HepG2 (cell line): ENCODE results near the gene GCHFR. TPM values are rescaled to one million over a fixed set of nuclear protein-coding genes. Genes with fewer than 3 reads are reported as not detected.

Experiments
- ARID5B ChIP-seq: IDR thresholded peaks from 2 replicates; pipeline ENCODE4 v1.4.0; 2020; ENCODE audit warnings: mild to moderate bottlenecking, missing genetic modification reagents
- GATAD2A ChIP-seq: IDR thresholded peaks from 2 replicates; pipeline ENCODE4 v1.6.1; 2016
- GMEB1 ChIP-seq: sonication (generic); formaldehyde crosslinking; IDR thresholded peaks from 2 replicates; pipeline ENCODE4 v1.5.1; 2020; ENCODE audit warnings: missing genetic modification reagents, mild to moderate bottlenecking, borderline replicate concordance
- HNRNPL ChIP-seq: fragments of 200-400 bp; formaldehyde crosslinking; IDR thresholded peaks from 2 replicates; pipeline ENCODE4 v1.6.1; 2017; ENCODE audit warnings: mild to moderate bottlenecking, low read depth, low read length
- NR2C2 ChIP-seq: sonication (generic); formaldehyde crosslinking; IDR thresholded peaks from 2 replicates; pipeline ENCODE4 v1.4.0; 2020; ENCODE audit warnings: missing genetic modification reagents, mild to moderate bottlenecking, moderate library complexity, borderline replicate concordance
- NRL ChIP-seq: sonication (generic); formaldehyde crosslinking; IDR thresholded peaks from 2 replicates; pipeline ENCODE4 v1.5.0; 2020; ENCODE audit warnings: missing genetic modification reagents, mild to moderate bottlenecking, moderate library complexity, borderline replicate concordance
- PAXIP1 ChIP-seq: sonication (generic); formaldehyde crosslinking; conservative IDR thresholded peaks from 2 replicates; pipeline ENCODE4 v1.4.0; 2020; ENCODE audit warnings: mild to moderate bottlenecking, missing genetic modification reagents, moderate library complexity
- TBX2 ChIP-seq: sonication (generic); formaldehyde crosslinking; IDR thresholded peaks from 2 replicates; pipeline ENCODE4 v1.5.0; 2020; ENCODE audit warnings: missing genetic modification reagents, mild to moderate bottlenecking, borderline replicate concordance
- ZFX ChIP-seq: sonication (generic); formaldehyde crosslinking; IDR thresholded peaks from 2 replicates; pipeline ENCODE4 v1.4.0; 2020; ENCODE audit warnings: mild to moderate bottlenecking, low read depth, missing genetic modification reagents, moderate library complexity
- ZNF460 ChIP-seq: sonication (generic); formaldehyde crosslinking; IDR thresholded peaks from 2 replicates; pipeline ENCODE4 v1.5.1; 2020; ENCODE audit warnings: missing genetic modification reagents, mild to moderate bottlenecking, borderline replicate concordance
- ZNF468 ChIP-seq: sonication (generic); formaldehyde crosslinking; IDR thresholded peaks from 2 replicates; pipeline ENCODE4 v1.8.0; 2022; ENCODE audit warnings: mild to moderate bottlenecking, moderate library complexity, missing genetic modification reagents
- ZNF512 ChIP-seq: sonication (generic); formaldehyde crosslinking; IDR thresholded peaks from 2 replicates; pipeline ENCODE4 v1.4.0; 2020; ENCODE audit warnings: mild to moderate bottlenecking, missing genetic modification reagents
- ZNF550 ChIP-seq: sonication (generic); formaldehyde crosslinking; IDR thresholded peaks from 2 replicates; pipeline ENCODE4 v1.4.0; 2020; ENCODE audit warnings: mild to moderate bottlenecking, missing genetic modification reagents, borderline replicate concordance
- polyA plus RNA-seq, 8 experiments: library from polyadenylated mRNA; depleted of rRNA in 3 of 8; stranded (reverse) in 7 of 8; unstranded in 1 of 8; fragments of >200 nt; fragmentation: Illumina TruSeq in 4 of 8; extraction: Trizol in 4 of 8; gene quantifications; 2 replicates each; pipeline versions ENCODE4 v1.2.1 to v1.2.3, GENCODE V29; 2011 to 2016; ENCODE audit warnings: low read depth in 4 of 8, missing spikeins in 1 of 8, mixed read lengths in 1 of 8; ENCODE audit not compliant: insufficient read depth in 1 of 8
- total RNA-seq, 5 experiments: library from RNA; depleted of rRNA; stranded (reverse); fragments of >200 nt; fragmentation: Illumina TruSeq; extraction: Trizol; gene quantifications; 2 replicates each; pipeline ENCODE4 v1.2.3, GENCODE V29; 2016; ENCODE audit warnings: low read depth in 1 of 5
- TF ChIP-seq, protein P1 (sequence below): sonication (generic); formaldehyde crosslinking; IDR thresholded peaks from 2 replicates; pipeline ENCODE4 v1.8.1; 2023; ENCODE audit warnings: missing genetic modification reagents, mild to moderate bottlenecking, borderline replicate concordance

GCHFR gene
- total and polyA plus RNA-seq, 2 of the 13 experiments (the other 11 are each of a cell fraction or from before 2014, with no cell fraction given) = 51.5 to 92.4 TPM

DNA sequence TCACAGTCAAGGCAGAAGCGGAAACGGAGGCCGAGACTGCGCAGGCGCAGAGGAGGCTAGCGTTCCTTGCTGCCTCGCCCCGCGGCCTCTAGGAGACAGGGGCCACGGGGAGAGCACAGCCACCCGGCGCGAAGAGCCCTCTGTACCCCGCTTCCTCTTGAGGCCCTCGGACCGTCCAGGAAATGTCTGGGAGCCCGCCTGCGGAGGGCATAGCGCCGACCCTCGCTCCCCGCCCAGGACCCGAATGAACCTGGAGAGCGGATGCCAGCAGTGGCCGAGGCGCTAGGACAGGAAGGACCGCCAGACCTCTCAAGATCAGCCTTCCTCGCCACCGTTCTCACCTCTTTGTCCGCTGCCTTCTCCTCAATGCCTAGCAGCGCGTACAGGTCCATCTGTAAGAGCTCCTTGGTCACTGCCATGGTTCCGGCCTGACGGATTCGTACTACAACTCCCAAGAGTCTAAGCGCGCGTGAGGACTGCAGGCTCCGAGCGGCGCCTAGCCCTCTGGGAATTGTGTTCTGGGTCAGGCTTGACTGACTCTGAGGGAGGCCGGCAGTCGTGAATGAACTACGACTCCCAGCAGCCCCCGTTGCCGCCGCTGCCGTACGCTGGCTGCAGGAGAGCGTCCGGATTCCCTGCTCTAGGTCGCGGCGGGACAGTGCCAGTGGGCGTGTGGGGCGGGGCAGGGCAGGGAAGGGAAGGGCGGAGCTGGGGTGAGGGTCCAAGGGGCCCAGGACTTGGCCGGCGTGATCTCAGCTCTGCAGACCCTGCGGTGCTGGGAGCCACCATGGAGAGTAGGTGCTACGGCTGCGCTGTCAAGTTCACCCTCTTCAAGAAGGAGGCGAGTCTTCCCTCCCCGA lies 43.4 kb downstream of the GCHFR start, which contains the start of the genes DNAJC17 and ZFYVE19 (continued):
- TF ChIP-seq ZNF460 (CRISPR knock-in tag) (no peak; the same call in 1 of the 2 replicates), TBX2 (CRISPR knock-in tag) (peak; percentile 68; the same call in 1 of the 2 replicates), GATAD2A (peak; percentile 37; the same call in 1 of the 2 replicates), PAXIP1 (peak; percentile 68), NR2C2 (CRISPR knock-in tag) (peak; percentile 93), ARID5B (no peak), ZNF550 (CRISPR knock-in tag) (peak; percentile 85; the same call in 1 of the 2 replicates), ZNF512 (CRISPR knock-in tag) (no peak), ZNF468 (0 out of 2 replicates have a peak, but pooled peaks have one; percentile 37), HNRNPL (0 out of 2 replicates have a peak, but pooled peaks have one; percentile 16), ZFX (CRISPR knock-in tag) (peak; percentile 99), NRL (CRISPR knock-in tag) (peak; percentile 85; the same call in 1 of the 2 replicates), GMEB1 (CRISPR knock-in tag) (peak; percentile 99)
- TF ChIP-seq, protein P1, sequence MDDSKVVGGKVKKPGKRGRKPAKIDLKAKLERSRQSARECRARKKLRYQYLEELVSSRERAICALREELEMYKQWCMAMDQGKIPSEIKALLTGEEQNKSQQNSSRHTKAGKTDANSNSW = no peak
